Measurements from ENCODE around the gene ARSA. TPM values are rescaled to one million over a fixed set of nuclear protein-coding genes. Genes with fewer than 3 reads are reported as not detected.
A peak's percentile ranks its signal among the peaks of the same experiment; 100 is the strongest.

ARSA gene
- polyA plus RNA-seq, 1 donor (not counting 4 experiments of a cell fraction or from before 2014, with no cell fraction given), result 12.1 TPM

DNA sequence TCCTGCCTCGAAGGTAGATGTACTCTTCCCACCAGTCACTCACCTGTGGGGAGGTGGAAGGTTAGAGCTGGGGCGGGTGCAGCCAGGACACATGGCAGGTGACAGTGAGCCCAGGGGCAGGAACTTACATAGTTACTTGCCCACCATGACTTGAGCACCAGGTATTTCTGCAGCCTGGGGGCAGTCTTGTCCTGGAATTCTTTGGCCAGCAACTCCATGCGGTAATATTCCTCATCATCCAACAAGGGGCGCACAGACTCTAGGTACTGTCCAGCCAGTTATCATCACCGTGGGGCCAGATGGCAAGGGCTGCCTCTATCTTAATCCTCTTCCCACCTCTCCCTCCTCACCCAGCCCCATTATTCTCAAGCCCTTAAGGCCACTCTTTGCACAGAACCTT, 51.9 kb downstream of the ARSA start:
- Histone ChIP-seq H3K9me3 (ENCODE audit: control insufficient read depth, low read depth, low read length) (no peaks in the 10 kb centered on the region), H3K4me2 (ENCODE audit: control insufficient read depth, extremely low read depth, insufficient read depth, low read depth, low read length) (no peak overlapping the region), H3K36me3 (ENCODE audit: control insufficient read depth in 2 of 2, extremely low read depth in 1 of 2, insufficient read depth in 2 of 2, low read length in 2 of 2) (peaks cover 20 to 21% of the 10 kb centered on the region in 2 experiments), H2AFZ (ENCODE audit: control insufficient read depth, low read length) (no peak overlapping the region), H3K9me1 (ENCODE audit: control insufficient read depth, extremely low read depth, insufficient read depth, low read length) (no peaks in the 10 kb centered on the region), H4K20me1 (ENCODE audit: control insufficient read depth, extremely low read depth, insufficient read depth, low read length) (no peaks in the 10 kb centered on the region), H3K27me3 (ENCODE audit: control insufficient read depth, extremely low read depth, insufficient read depth, low read length) (no peaks in the 10 kb centered on the region), H3K9ac (ENCODE audit: control insufficient read depth, extremely low read depth, insufficient read depth, low read length) (no peak overlapping the region), H3K4me3 (ENCODE audit: control insufficient read depth in 2 of 3, extremely low read depth in 1 of 3, insufficient read depth in 2 of 3, low read depth in 1 of 3, low read length in 3 of 3) (no peak overlapping the region), H3K27ac (ENCODE audit: control insufficient read depth, insufficient read depth, low read length) (no peak overlapping the region), H3K4me1 (ENCODE audit: control insufficient read depth, extremely low read depth, insufficient read depth, low read length) (no peaks in the 10 kb centered on the region), H3K79me2 (ENCODE audit: control insufficient read depth, insufficient read depth, low read length) (no peaks in the 10 kb centered on the region)
- FAIRE-seq (no peak), DNase-seq (ENCODE audit: low read depth, low spot score) (peak; percentile 26)
- no peak for TF ChIP-seq EZH2 (IDR thresholded peaks at IDR 0.05; ENCODE audit: low read length)
- TF ChIP-seq, protein P1, sequence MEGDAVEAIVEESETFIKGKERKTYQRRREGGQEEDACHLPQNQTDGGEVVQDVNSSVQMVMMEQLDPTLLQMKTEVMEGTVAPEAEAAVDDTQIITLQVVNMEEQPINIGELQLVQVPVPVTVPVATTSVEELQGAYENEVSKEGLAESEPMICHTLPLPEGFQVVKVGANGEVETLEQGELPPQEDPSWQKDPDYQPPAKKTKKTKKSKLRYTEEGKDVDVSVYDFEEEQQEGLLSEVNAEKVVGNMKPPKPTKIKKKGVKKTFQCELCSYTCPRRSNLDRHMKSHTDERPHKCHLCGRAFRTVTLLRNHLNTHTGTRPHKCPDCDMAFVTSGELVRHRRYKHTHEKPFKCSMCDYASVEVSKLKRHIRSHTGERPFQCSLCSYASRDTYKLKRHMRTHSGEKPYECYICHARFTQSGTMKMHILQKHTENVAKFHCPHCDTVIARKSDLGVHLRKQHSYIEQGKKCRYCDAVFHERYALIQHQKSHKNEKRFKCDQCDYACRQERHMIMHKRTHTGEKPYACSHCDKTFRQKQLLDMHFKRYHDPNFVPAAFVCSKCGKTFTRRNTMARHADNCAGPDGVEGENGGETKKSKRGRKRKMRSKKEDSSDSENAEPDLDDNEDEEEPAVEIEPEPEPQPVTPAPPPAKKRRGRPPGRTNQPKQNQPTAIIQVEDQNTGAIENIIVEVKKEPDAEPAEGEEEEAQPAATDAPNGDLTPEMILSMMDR (optimal IDR thresholded peaks at IDR 0.05 in 1 of 3, IDR thresholded peaks at IDR 0.05 in 1 of 3, conservative IDR thresholded peaks at IDR 0.05 in 1 of 3; ENCODE audit: extremely low read depth in 1 of 3, insufficient read depth in 2 of 3, low read length in 3 of 3), result peak in 1 of 3 experiments; percentile 60
- dilution Hi-C loops (cut with MboI; ENCODE audit: extremely low pct_ligation_motif_present, low sequenced_read_pairs), result no loop called here

DNA sequence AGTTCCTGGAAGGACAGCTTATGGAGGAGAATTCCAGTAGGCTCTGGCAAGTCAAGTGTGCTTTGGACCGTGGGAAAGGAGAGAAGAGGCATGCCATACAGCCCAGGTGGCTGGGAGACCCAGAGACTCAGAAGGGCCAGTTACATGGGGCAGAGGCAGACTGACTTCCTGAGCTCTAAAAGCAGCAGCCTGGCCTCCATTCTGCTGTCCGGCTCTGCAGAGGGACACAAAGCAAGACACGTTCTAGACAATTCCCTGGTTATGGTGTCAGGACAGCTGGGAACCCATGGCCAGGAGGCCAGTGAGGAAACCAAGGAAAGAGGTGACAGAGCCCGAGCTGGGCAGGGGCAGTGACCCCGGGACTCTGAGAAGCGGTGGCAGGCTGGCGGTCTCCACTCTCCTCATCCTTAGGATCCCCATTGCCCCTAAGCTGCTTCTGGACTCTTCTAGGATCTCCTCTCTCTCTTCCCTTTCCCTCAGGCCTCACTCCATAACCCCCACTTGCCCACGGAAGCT, 52.5 kb downstream of the ARSA start:
- no peak for TF ChIP-seq EZH2 (IDR thresholded peaks at IDR 0.05; ENCODE audit: low read length)
- TF ChIP-seq, protein P1 (optimal IDR thresholded peaks at IDR 0.05 in 1 of 3, IDR thresholded peaks at IDR 0.05 in 1 of 3, conservative IDR thresholded peaks at IDR 0.05 in 1 of 3; ENCODE audit: extremely low read depth in 1 of 3, insufficient read depth in 2 of 3, low read length in 3 of 3), result no peak
- H3K9ac ChIP-seq (ENCODE audit: control insufficient read depth, extremely low read depth, insufficient read depth, low read length), result no peak overlapping the region
- no peaks in the 10 kb centered on the region for H3K4me1 ChIP-seq (ENCODE audit: control insufficient read depth, extremely low read depth, insufficient read depth, low read length)
- H3K4me3 ChIP-seq (ENCODE audit: control insufficient read depth in 2 of 3, extremely low read depth in 1 of 3, insufficient read depth in 2 of 3, low read depth in 1 of 3, low read length in 3 of 3), result no peak overlapping the region
- H4K20me1 ChIP-seq (ENCODE audit: control insufficient read depth, extremely low read depth, insufficient read depth, low read length), result no peaks in the 10 kb centered on the region
- H3K36me3 ChIP-seq (ENCODE audit: control insufficient read depth in 2 of 2, extremely low read depth in 1 of 2, insufficient read depth in 2 of 2, low read length in 2 of 2), result peaks cover 23 to 25% of the 10 kb centered on the region in 2 experiments
- no peaks in the 10 kb centered on the region for H3K9me3 ChIP-seq (ENCODE audit: control insufficient read depth, low read depth, low read length)
- H2AFZ ChIP-seq (ENCODE audit: control insufficient read depth, low read length), result no peak overlapping the region
- no peak for DNase-seq (ENCODE audit: low read depth, low spot score)
- no peak overlapping the region for H3K27ac ChIP-seq (ENCODE audit: control insufficient read depth, insufficient read depth, low read length)
- no peaks in the 10 kb centered on the region for H3K9me1 ChIP-seq (ENCODE audit: control insufficient read depth, extremely low read depth, insufficient read depth, low read length)
- dilution Hi-C loops (cut with MboI; ENCODE audit: extremely low pct_ligation_motif_present, low sequenced_read_pairs), result no loop called here
- no peaks in the 10 kb centered on the region for H3K79me2 ChIP-seq (ENCODE audit: control insufficient read depth, insufficient read depth, low read length)
- no peak for FAIRE-seq
- no peaks in the 10 kb centered on the region for H3K27me3 ChIP-seq (ENCODE audit: control insufficient read depth, extremely low read depth, insufficient read depth, low read length)
- no peak overlapping the region for H3K4me2 ChIP-seq (ENCODE audit: control insufficient read depth, extremely low read depth, insufficient read depth, low read depth, low read length)

Small RNA genes within 50 kb of the gene (small RNA-seq; reads per million reads assigned to genes)
- 0 reads per million in 3 experiments for gene RF00019 (ENCODE audit: insufficient read length in 3 of 3, low read depth in 3 of 3, low replicate concordance in 1 of 3)

Other genes with a start within 250 kb of the ARSA start
- gene SBF1, start 153.1 kb downstream of the ARSA start, polyA plus RNA-seq, result 16.2 to 34.4 TPM (median 25.8 TPM) in 3 replicates
- gene ADM2, start 146.6 kb downstream of the ARSA start, polyA plus RNA-seq, result 0.21 to 0.54 TPM (median 0.27 TPM) in 3 replicates
- not detected in 3 replicates for gene MIOX, start 141.3 kb downstream of the ARSA start, polyA plus RNA-seq
- gene LMF2, start 120.5 kb downstream of the ARSA start, polyA plus RNA-seq, result 13.2 to 29.4 TPM (median 22.0 TPM) in 3 replicates
- 11.0 to 16.4 TPM (median 11.4 TPM) in 3 replicates for gene NCAPH2, start 119.9 kb downstream of the ARSA start, polyA plus RNA-seq
- 1.9 to 4.3 TPM (median 2.4 TPM) in 3 replicates for gene SCO2, start 102.6 kb downstream of the ARSA start, polyA plus RNA-seq
- gene TYMP, start 98.1 kb downstream of the ARSA start, polyA plus RNA-seq, result 25.5 to 121 TPM (median 40.3 TPM) in 3 replicates
- 0.01 to 0.08 TPM in 2 of 3 replicates, not detected in the other for gene KLHDC7B, start 82.3 kb downstream of the ARSA start, polyA plus RNA-seq
- 0.17 to 0.36 TPM in 2 of 3 replicates, not detected in the other for gene SYCE3, start 65.2 kb downstream of the ARSA start, polyA plus RNA-seq
- gene CPT1B, start 49.7 kb downstream of the ARSA start, polyA plus RNA-seq, result 10.2 to 14.6 TPM (median 11.0 TPM) in 3 replicates
- 39.5 to 54.9 TPM (median 49.0 TPM) in 3 replicates for gene CHKB, start 45.3 kb downstream of the ARSA start, polyA plus RNA-seq
- 0.29 to 1.0 TPM (median 0.31 TPM) in 3 replicates for gene MAPK8IP2, start 27.4 kb downstream of the ARSA start, polyA plus RNA-seq
- gene SHANK3, start 44.7 kb upstream of the ARSA start, polyA plus RNA-seq, result 1.00 to 1.8 TPM (median 1.6 TPM) in 3 replicates
- not detected in 3 replicates for gene ACR, start 110.1 kb upstream of the ARSA start, polyA plus RNA-seq
- 29.8 to 38.1 TPM (median 30.7 TPM) in 3 replicates for gene RABL2B, start 155.5 kb upstream of the ARSA start, polyA plus RNA-seq

All from keratinocyte (primary cell).